ACHN (cell line): ENCODE measurements around the gene HEXIM1.
A peak's percentile ranks its signal among the peaks of the same experiment; 100 is the strongest.

Source experiments
- DNase-seq: peaks from one replicate; pipeline ENCODE4 v3.0.0-alpha.2; 2015
- in situ Hi-C: cut with HindIII; loops from 2 replicates; pipeline ENCODE4 v1.10.0; 2017; ENCODE audit warnings: low sequenced_read_pairs, low pct_ligation_motif_present, low pct_unique_long_range_greater_than_20kb

The HEXIM1 gene

GRCh38 chr17:45125509-45125908 lies 22.8 kb upstream of the HEXIM1 start:
- no peak for DNase-seq
- in situ Hi-C loops: loop anchor here (10.0 kb wide), 1 partner anchor 101 kb away; no protein-coding TSS in a partner anchor

DNA sequence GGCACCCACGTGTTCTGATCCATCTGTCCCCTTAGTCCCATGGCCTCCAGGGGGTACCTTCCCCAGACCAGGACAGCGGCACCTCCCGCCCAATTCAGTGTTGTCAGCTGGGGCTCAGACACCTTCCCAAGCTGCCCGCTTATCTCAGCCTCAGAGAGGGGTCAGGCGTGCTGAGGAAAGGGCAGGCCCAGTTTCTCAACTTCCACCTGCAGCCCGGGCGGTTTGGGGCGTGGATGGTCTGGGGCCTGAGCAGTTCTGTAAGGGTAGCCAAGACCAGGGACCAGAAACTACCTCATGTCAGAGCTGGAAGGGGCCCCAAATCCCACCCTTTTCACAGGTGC lies 21.1 kb upstream of the HEXIM1 start:
- in situ Hi-C loops: loop anchor here (10.0 kb wide), 1 partner anchor 102 kb away; no protein-coding TSS in a partner anchor

GRCh38 chr17:45127548-45128300 lies 20.6 kb upstream of the HEXIM1 start:
- peak; percentile 76 for DNase-seq
- in situ Hi-C loops: loop anchor here (10.0 kb wide), 1 partner anchor 103 kb away; no protein-coding TSS in a partner anchor

More for the DNA sequence above, 21.1 kb upstream of the HEXIM1 start:
- no peak for DNase-seq

DNA sequence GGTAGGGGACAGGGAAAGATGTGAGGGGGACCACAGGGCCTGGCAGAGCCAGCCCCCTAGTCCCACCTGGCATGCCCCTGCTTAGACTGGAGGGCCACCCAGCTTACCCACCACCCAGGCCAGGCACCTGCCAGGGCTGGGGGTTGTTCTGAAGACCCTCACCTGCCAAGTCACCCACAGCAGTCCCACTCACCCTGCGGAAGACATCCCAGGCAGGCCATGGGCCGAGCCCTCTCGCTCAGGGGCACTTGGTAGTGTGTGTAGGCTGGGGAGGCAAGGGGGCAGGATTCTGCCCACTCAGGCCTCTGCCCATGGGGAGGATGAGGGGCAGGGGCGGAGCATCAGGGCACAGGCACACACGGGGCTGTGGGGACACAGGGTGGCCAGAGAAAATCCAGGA lies 19.9 kb upstream of the HEXIM1 start:
- DNase-seq: no peak
- in situ Hi-C loops: loop anchor here (10.0 kb wide), 1 partner anchor 104 kb away; no protein-coding TSS in a partner anchor

DNA sequence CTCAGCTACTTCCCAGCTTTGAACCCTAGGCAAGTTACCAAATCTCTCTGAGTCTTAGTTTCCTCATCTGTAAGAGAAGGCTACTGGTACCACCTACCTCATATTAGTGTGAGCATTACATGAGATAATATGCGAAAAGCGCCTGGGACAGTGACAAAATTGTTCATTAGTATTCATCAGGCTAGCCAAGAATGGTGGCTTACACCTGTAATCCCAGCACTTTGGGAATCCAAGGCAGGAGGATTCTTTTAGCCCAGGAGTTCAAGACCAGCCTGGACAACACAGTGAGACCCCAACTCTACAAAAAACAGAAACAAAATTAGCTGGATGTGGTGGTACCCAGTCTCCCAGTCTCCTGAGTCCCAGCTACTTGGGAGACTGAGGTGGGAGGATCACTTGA lies 19.3 kb upstream of the HEXIM1 start:
- DNase-seq: no peak

GRCh38 chr17:45129426-45129939 lies 18.8 kb upstream of the HEXIM1 start:
- DNase-seq: peak; percentile 16
- in situ Hi-C loops: loop anchor here (10.0 kb wide), 1 partner anchor 105 kb away; no protein-coding TSS in a partner anchor

More for the DNA sequence above, 19.3 kb upstream of the HEXIM1 start:
- in situ Hi-C loops: loop anchor here (10.0 kb wide), 1 partner anchor 104 kb away; no protein-coding TSS in a partner anchor

DNA sequence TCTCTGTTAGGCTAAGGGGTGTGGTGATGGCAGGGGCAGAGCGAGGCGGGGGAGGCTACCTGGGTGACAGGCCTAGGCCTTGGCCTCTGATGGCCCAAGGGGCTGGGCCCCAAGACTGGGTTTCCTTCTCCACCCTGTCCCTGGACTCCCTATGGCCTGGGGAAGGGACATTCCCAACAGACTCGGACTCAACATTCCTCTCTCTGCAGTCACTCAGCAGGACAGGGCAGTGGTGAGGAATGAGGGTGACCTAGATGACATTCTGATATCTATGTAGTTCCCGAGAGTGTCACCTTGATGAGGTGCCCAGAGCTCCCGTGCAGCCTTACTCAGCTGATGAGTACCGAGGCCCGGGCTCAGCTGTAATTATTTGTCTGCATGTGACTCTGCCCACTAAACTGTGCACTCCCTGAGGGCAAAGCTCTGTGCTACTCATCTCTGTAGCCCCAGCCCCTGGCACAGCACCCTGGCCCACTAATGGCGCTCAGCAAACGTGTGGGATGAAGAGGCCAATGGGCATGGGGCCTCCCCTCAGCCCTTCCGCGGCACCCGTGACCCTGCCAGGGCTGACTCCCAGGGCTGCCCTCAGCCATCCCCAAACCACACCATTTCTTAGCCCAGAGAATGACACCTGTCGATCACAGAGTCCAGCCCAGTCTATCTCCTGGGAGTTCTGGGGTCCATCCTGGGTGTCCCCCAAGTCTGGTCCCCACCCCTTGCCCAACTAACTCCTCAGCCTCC lies 18.2 kb upstream of the HEXIM1 start:
- in situ Hi-C loops: loop anchor here (10.0 kb wide), 1 partner anchor 105 kb away; no protein-coding TSS in a partner anchor
- no peak for DNase-seq

- in situ Hi-C loops: no loop called here
- DNase-seq: no peak
Measured at GRCh38 chr17:45130681-45131615, 17.3 kb upstream of the HEXIM1 start.

GRCh38 chr17:45131616-45132319 lies 16.5 kb upstream of the HEXIM1 start:
- peak; percentile 44 for DNase-seq
- in situ Hi-C loops: no loop called here

- in situ Hi-C loops: no loop called here
Measured at GRCh38 chr17:45132320-45132571, 16.0 kb upstream of the HEXIM1 start, which contains the start of gene PLCD3. PLCD3 (minus strand) TSS chr17:45132515; CDS start chr17:45132410, 105 bp downstream.

DNA sequence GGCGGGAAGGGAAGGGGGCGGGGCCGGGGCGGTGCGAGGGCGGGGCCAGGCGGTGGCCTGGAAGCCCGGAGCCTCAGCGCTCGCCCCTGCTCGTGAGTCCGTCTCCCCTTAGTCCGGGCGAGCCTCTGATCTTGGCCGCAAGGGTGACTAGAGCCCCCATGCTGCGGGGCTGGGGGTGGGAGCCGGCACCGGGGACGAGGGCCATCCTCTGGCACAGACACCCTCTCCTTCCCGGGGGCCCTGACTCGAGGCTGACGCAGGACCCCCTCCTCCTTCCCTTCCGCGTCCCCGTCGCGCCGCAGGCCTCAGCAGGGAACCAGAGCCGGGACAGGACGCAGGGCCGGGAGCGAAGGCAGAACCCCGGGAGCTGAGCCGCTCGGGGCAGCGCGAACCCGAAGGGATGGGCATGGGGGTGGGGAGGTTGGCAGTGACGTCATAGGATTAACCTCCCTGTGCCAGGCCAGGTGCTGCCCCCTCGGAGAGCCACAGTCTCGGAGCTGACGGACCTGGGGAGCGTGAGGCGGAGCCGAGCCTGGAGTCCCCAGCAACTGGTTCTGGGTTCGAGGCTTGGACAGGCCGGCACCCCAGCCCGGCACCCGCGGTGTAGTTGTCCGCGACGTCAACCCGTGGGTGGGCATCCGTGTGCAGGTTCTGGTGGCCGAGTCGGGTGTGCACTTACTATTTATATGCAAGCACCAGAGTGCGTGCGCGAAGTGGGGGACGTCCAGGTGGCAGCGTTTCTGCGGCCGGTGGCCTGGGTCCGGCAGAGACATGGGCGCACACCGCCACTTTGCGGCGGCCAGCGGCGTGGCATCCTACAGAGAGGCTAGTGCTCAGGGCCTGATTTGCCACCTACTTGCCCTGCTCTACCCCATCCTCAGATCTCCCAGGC lies 15.5 kb upstream of the HEXIM1 start:
- DNase-seq: peak; percentile 83

More at GRCh38 chr17:45132320-45132571, 16.0 kb upstream of the HEXIM1 start, which contains the start of gene PLCD3:
- DNase-seq: no peak

DNA sequence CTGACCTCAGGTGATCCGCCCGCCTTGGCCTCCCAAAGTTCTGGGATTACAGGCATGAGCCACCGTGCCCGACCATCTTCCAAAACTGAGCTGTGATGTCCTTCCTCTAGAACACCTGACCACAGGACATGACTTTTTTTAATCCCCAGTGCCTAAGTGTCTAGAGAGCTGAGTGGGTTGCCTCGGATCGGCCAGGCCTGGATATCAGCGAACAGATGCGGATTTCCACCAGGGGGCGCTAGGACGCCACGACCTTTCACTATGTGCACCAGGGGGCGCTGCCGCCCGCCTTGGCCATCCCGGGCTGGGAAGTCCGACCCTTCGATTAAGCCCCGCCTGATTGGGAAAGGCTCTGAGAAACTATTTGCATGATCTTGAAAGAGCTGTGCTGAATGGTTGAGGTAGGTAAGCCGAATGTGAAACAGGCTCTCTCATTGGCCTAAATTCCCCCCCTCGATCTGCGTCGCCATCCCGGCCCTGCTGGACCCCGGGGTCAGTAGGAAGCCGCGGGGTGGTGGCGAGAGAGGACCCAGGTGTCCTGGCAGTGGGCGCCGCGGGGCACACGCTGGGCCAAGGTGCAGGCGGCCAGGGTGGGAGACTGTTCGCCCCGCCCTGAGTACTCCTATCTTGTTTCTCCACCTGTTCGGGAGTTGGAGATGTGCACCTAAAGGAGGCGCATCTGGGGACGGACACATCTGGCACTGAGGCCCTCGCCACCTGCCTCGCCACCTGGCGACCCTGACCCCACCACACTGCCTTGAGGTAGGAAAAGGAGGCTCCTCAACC lies 12.9 kb upstream of the HEXIM1 start, which contains the start of gene ACBD4:
Gene ACBD4 (plus strand): TSS at position 496 of the 786 bp plus-strand sequence. CDS start 458 bp downstream, outside the sequence.
- DNase-seq: peak; percentile 99
- in situ Hi-C loops: no loop called here

More for the DNA sequence above, 15.5 kb upstream of the HEXIM1 start:
- in situ Hi-C loops: no loop called here

DNA sequence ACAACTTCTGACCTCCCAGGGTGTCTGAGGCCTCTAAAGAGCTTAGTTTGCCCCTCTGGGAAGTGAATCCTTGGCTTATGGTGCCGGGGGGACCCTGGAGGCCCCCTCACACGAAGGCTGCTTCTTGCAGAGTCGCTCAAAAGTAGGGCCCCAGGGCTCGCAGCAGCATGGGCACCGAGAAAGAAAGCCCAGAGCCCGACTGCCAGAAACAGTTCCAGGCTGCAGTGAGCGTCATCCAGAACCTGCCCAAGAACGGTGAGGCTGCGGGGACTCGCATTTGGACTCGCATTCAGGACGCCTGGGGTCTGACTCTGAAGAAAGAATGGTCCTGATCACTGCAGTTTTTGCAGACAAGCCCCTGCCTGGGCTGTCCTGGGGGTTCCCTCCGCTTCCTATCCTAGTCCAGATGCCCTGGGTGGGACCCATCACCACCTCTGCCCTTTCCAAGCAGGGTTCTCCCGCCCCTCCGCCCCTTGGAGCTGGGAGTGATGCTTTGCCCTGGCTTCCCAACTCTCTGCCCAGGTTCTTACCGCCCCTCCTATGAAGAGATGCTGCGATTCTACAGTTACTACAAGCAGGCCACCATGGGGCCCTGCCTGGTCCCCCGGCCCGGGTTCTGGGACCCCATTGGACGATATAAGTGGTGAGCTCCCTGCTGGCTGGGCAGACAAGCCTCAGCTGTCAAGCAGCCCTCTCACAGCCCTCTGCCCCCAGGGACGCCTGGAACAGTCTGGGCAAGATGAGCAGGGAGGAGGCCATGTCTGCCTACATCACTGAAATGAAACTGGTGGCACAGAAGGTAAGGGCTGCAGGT lies 12.1 kb upstream of the HEXIM1 start:
- in situ Hi-C loops: no loop called here
- no peak for DNase-seq

DNA sequence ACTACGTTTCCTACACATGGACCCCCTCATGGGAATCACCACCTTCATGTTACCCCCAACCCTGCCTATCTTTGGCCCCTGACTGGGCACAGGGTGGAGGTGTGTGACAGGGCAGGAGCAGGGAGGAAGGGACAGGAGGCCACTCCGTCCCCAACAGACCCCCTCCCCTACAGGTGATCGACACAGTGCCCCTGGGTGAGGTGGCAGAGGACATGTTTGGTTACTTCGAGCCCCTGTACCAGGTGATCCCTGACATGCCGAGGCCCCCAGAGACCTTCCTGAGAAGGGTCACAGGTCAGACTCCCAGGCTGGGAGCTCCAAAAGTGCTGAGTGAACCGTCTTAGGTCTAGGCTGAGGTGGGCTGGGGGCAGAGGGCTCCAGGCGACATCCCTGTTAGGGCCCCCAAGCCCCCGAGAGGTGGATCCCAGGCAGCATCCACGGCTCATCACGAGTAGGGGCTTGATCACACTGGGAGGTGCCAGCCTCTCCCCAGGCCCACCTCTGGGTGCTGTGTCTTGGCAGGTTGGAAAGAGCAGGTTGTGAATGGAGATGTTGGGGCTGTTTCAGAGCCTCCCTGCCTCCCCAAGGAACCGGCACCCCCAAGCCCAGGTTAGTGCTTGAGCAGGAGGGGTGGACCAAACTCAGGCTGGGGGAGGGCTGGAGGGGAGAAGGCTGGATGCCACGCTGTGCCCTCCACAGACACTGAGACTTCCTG lies 11.3 kb upstream of the HEXIM1 start:
- DNase-seq: no peak
- in situ Hi-C loops: no loop called here
